ENCODE measurements around the gene KRT31.
"Not testable (repeated sequence)": the region's sequence is repeated elsewhere in the genome, so short reads cannot be mapped to it uniquely, and the experiment has no call there.

The KRT31 gene
- total RNA-seq: 0 reads per million in 2 donors

DNA sequence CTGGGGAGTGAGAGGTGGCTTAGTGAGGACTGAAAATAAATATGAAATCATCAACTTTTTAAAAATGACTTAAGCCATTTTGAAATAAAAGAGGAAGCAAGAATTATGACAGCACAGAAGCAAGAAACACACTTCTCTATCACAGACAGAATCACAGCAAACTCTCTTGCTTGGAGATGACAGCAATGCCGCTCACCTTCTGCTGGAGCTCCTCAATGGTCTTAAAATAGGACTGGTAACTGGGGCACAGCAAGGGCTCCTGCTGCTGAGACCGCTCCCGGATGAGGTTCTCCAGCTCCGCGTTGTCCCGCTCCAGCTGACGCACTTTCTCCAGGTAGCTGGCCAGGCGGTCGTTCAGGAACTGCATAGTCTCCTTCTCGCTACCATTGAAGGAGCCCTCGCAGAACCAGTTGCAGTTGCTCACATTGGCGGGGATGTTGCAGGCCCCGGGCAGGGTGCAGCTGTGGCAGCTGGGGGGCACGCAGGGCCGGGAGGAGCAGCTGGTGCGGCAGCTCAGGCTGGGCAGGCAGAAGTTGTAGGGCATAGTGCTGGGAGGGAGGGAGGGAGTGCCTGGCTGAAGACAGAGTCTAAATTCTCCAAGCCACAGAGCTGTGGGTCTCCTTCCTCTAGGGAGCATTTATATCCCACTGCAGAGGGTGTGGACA lies at the start of gene KRT31:
Gene KRT31, minus strand, starts transcription at position 613 of the 665 bp plus-strand sequence. Its CDS starts 69 bp downstream, at position 544.
- DNase-seq: no peak

DNA sequence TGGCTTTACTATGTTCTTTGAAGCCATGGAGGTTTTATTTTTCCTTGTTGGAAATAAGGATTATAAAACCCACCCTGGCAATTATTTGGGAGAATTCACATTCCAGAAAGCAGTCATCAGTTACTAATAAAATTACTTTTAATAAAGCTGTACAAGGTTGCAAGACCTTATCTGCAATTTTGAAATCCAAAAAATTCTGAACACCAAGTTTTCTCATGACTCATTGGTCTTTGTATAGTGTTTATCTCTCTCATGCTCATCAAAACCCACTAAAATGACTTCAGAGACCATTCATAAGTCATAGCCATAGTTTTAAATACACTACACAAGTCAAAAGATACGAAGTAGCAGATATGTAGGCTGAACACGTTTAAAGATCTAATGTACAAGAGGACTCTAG lies 49.4 kb upstream of the KRT31 start:
- DNase-seq: no peak

DNA sequence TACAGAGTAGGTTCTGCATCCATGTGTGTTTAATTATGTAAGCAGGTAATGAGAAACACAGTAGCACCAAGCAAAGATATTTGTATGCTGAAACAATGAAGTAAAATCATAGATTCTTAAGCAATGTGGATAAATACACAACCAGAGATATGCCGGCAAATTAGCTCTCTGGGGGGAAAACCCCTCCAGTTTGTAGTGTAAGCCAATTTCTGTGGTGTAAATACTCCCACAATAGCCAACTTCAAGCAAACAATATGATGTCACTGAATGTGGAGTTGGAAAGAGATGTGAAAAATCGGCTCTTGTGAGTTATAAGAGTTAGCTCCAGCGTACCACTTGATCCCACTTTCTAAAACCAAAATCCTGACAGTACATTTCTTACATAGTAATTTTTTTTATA lies 47.2 kb upstream of the KRT31 start:
- DNase-seq: no peak

DNA sequence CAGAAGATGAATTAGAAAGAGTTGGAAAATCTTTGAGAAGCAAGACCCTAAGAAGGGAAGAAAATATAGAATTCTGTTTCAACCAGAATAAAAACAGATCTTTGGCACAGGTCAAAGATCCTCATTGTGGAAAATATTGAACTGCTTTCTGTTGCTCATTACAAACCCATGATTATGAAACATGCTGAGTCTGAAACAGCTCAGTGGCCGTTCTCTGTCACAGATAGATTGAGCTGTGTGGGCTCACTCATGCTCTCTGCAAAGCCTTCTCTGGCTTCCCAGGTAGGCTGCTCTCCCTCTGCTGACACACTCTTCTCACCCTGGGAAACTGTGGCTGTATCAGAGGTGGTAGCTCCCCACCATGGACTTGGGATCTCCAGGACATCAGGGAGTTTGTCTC lies 46.8 kb upstream of the KRT31 start:
- no peak for DNase-seq

DNA sequence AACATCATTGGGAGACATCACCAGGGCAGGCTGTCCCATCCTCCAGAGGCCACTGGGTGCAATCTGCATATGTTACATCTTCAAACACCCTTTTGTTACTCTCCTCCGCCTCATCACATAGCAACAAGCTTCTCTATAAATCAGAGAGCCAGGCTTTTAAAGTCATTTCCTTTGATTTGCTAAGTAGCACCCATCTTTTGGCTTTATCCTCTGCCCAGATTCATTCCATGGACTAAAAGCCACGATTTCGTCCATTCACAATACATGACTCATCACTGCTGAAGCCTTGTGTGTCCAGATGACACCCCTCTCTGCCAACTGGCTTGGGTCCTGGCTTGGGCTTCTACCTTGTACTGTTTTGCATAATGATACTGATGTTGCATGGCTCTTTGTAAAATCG lies 45.3 kb upstream of the KRT31 start:
- no peak for DNase-seq

DNA sequence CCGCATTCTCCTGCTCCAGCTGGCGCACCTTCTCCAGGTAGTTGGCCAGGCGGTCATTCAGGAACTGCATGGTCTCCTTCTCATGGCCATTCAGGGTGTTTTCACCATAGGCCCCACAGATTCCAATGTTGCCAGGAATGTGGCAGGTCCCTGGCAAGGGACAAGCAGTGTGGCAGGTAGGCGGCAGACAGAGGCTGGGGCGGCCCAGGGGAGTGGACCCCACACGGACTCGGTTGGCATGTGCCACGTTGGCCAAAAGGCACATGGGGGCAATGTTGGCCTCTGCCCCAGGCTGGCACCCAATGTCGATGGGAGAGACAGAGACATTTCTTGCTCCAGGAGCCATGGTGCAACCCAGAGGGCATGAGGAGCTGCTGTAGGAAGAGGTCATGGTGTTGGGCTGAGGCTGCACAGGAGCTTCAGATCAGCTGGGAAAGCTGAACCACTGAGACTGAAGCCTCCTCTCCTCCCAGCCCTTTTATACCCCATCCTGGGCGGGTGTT lies 43.2 kb upstream of the KRT31 start, which contains the start of gene KRT38:
Gene KRT38, minus strand, starts transcription at position 453 of the 503 bp plus-strand sequence. Its CDS starts 62 bp downstream, at position 391.
- DNase-seq: no peak

DNA sequence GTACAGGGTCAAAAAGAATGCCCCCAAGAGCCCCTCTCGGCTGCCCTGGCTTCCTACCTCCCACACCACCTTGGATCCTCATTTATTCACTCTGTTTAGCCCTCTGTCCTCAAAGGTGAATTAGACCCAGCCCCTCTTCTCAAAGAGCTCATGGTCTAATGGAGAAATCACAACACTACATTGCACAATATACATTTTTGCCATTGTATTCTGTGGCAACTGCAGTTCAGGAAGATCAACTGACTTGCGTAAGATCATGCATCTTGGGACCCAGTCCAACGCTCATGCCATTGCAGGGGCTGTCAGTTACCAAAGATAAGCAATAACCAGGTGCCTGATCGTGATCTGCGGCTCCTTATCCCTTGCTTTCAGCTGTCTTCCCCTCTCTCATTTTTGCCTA lies 42.0 kb upstream of the KRT31 start:
- DNase-seq: no peak

DNA sequence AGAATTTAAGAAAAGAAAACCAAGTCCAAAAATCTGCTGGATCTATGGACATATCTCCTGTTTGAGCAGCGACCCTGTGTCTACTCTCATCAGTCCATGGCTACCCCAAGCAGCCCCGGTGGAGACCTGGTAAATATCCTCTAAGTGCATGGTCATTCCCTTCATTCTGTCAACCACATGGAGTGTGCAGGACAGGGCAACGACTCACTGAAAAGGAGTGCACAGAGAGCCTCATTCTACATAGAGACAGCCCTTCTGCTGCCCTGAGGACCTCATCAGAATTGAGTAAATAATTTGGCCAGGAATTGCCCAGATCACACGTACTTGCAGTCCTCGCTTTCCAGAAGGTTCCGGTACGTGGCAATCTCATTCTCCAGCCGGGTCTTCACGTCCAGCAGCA lies 40.4 kb upstream of the KRT31 start:
- DNase-seq: no peak

DNA sequence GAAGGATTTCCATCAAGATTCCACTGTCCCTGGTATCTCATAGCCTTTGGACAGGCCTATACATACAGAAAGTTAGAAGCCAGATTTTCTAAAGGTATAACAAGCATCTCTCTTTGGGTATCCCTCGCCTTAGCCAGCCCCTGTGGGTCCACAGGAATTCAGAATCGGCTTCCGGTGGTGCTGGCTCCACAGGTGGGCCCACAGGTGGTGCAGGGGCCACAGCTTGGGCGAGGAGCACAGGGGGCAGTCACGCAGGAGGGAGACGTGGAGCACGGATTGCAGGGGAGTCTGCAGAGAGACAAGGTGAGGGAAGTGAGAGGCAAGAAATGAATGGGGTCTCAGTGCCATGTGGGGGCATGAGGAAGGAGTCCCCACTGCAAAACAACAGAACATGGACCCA lies 39.8 kb upstream of the KRT31 start:
- DNase-seq: no peak

DNA sequence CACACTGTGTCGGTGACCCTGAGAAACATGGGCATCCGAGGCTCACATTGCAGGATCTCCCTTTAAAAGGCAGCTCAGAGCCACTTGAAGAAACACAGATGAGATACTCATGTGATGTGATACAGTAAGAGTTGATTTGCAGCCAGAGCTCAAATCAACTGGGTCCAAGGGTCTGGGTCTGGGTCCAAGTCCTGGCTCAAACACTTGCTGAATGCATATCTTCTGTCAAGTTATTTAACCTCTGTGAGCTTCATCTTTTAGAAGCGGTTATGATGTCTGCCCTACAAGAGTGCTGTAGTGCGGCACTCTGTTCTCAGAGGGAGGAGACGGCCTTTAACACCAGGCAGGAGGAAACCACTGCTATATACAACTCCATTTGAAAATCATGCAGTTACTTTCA lies 37.0 kb upstream of the KRT31 start:
- no peak for DNase-seq

DNA sequence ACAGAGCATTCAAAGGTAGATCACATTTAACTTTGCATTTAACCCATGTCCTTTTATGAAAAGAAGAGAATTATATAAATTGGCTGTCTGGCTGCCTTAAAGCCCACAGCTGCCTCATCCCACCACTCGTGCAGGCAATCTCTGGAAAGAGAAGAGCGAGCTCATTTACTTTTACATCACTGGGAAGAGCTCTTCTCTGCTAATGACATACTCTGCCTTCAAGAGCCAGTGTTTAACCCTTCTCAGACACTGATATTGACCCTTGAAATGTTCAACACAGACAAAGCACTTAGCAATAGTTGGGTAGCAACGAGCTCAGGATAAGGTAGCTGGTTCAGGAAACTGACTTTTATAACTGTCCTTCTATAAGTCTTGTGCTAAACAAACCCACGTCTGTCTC lies 36.6 kb upstream of the KRT31 start:
- no peak for DNase-seq

DNA sequence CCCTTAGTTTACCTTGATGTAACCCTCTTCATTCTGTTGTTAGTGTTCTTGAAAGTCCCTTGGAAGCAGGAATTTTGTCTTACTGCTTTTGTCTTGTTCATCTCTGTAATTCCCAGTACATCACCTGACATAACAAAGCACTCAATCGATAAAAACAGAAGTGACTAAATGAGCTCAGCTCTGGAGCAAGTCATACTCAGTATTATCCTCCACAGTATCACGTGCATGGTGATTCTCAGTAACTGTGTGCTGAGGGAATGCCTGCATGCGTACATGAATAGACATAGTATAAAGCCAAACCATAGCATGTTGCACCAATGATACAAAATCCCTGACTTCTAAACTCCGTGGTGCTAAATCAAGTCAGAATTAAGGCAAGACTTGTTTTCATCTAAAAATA lies 36.2 kb upstream of the KRT31 start:
- no peak for DNase-seq

DNA sequence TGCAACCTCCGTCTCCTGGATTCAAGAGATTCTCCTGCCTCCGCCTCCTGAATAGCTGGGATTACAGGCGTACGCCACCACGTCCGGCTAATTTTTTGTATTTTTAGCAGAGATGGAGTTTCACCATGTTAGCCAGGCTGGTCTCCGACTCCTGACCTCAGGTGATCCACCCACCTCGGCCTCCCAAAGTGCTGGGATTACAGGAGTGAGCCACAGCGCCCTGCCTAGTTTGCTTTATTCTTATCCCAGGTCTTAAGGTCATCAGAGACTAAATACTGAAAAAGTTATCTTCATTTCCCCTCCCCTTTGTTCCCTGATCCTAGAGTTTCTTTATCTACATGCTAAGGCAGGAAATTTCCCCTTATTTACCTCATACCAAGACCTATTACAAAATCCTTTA lies 33.0 kb upstream of the KRT31 start:
- DNase-seq: not testable (repeated sequence)

DNA sequence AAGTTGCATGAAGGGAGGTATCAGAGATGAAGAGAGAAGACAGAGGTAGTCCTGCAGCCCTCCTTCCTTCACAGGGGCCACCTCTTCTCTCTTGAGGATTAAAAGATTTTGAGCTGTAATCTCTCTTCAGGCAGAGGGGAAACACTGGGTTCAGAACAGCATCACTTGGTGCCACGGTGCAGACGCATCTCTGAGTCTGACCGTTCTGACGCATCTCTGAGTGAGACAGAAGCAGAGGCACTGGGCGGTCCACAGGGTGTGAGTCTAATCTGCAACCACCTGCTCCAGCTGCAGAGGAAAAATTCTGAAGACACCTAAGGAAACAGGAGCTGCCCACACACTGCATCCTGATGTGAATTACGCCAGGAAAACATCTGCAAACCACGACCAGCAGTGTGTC lies 32.3 kb upstream of the KRT31 start:
- no peak for DNase-seq

DNA sequence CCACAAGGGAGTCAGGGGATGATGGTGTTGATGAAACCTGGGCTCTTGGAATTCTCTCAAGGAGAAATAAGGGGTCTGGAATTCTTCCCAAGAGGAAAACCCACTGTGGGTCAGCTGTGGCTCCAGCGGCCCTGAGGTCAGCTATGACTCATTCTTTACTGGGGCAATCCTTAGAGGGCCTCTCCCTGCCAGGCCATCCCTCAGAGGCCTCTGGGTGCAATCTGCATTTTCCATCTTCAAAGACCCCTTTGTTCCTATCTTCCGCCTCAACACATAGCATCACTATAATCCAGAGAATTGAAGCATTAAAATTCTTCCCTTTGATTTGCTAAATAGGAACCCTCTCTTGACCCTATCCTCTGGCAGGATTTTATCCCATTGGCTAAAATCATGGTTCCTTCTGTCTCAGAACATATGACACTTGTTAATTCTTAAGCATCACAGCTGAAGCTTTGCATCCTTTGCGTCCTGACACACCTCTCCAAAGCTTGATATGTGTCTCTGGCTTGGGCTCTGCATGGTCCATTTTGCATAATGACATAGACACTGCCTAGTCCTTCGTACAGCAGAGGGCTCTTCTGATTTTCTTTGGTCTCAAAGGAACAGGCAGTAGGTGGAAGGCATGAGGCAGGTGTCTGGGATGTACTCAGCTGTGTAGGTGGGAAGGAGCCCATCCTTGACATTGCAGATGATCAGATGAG lies 31.3 kb upstream of the KRT31 start:
- DNase-seq: no peak

DNA sequence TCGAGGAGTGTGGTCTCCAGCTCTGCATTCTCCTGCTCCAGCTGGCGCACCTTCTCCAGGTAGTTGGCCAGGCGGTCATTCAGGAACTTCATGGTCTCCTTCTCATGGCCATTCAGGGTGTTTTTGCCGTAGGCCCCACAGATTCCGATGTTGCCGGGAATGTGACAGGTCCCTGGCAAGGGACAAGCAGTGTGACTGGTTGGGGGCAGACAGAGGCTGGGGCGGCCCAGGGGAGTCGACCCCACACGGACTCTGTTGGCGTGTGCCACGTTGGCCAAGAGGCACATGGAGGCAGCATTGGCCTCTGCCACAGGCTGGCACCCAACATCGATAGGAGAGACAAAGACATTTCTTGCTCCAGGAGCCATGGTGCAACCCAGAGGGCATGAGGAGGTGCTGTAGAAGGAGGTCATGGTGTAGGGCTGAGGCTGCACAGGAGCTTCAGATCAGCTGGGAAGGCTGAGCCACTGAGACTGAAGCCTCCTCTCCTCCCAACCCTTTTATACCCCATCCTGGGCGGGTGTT lies 26.8 kb upstream of the KRT31 start, which contains the start of gene KRT37:
Gene KRT37, minus strand, starts transcription at position 475 of the 525 bp plus-strand sequence. Its CDS starts 62 bp downstream, at position 413.
- DNase-seq: no peak

DNA sequence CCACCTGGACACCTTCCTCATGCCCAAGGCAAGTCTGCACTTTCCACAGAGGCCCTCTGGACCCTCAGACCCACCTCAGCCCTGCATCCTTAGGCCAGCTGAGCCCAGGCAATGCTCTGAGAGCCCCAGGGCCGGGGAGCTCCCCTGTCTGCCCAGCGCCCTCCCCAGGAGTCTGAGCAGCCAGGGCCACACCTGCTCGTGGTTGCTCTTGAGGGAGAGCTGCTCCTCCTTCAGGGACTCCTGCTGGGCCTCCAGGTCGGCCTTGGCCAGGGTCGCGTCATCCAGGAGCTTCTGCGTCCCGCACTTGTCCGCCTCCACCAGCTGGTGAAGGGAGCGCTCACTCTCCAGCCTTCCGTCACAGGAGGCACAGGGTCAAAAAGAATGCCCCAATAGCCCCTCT lies 25.2 kb upstream of the KRT31 start:
- DNase-seq: not testable (repeated sequence)

DNA sequence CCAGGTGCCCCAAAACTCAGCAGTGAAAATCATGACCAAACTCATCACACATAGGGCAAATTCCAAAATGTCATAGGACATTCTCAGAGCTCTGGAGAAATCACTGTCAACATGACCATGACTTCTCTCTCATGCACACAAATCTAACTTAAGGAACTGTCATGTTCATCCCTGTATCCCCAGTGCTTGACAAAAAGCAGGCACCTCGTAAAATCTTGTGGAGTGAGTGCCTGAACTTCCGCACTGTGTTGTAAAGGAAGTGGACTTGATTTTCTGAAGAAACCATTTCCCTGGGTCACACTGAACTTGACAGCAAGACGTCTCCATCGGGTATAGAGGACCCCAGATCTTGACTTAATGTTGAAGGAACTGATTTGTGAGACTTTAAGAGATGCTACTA lies 24.2 kb upstream of the KRT31 start:
- DNase-seq: no peak

DNA sequence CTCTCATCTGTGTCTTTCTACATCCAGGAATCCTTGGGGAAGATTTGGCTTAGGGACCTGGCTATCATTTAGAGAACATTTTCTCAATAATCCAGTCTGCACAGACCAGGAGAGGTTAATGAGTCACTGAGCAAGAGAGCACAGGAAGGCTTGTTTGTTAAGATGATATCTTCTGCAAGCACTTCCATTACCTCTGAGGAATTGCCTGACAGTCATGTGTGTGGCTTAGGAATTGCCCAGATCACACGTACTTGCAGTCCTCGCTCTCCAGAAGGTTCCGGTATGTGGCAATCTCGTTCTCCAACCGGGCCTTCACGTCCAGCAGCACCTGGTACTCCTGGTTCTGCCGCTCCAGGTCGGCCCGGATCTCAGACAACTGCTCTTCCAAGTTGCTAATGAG lies 23.7 kb upstream of the KRT31 start:
- no peak for DNase-seq

DNA sequence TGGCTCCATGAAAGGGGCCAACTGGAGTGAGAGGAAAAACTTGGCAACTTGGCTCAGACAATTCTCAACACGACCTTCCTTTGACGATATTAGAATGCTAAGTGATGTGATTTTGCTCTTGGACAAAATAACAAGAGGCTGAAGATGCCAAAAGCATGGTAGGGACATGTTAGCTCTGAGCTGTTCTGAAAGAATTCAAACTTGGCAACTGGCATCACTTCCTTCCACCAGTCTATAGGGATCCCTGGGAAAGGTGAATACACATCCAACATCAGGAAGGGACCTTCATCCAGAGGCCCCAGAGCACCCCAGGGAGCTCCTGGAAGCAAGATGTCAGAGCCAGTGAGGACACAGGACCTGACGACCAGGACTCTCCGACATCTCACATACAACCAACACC lies 22.7 kb upstream of the KRT31 start:
- DNase-seq: no peak

DNA sequence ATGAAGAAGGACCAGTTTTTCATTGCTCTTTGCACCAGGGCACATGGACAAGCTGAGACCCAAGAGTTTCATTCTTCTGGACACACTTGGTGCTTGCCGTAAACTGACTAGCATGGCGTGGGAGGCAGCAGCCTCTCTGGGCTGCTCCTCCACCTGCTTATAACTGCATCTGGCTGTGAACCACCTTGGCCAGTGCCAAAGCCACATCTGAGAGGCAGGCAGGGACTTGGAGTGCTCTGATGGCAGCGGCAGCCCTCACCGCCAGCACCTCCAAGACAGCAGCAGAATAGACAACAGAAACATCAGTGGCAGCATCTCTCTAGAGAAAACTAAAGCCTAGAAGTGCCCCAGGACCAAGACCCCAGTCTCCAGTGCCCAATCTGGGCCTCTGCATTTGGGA lies 22.3 kb upstream of the KRT31 start:
- no peak for DNase-seq

DNA sequence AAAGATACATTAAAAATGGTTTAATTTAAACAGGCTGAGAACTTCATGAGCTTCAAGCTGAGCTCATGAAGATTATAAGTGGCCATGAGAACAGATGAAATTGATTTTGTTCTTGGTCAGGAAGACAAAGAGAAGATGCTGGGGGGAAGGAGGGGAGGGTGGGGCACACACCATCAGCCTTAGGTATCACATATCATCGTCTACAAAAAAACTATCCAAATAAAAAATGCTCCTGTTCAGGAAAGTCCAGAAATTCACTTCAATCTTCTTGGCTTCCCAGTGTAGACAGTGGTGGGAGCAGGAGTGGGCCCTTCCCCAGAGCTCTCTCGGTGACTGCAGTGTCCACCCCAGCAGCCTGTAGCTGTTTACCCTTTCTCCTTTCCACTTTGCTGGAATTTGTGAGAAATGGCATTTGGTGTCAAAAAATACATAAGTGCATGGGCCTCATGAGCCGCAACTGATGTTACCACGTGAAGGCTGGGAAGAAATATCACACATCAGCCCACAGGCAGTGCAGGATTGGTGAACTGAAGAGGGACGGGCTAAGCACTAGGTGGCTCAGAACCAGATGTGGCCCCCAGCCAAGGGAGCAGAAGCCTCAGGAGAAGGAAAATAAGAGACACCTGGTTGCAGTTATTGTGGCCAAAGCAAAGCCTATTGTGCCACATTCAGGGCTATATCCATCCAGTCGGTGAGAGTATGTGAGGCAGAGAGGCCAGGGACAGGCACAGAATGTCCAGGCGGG lies 20.9 kb upstream of the KRT31 start:
- DNase-seq: no peak

DNA sequence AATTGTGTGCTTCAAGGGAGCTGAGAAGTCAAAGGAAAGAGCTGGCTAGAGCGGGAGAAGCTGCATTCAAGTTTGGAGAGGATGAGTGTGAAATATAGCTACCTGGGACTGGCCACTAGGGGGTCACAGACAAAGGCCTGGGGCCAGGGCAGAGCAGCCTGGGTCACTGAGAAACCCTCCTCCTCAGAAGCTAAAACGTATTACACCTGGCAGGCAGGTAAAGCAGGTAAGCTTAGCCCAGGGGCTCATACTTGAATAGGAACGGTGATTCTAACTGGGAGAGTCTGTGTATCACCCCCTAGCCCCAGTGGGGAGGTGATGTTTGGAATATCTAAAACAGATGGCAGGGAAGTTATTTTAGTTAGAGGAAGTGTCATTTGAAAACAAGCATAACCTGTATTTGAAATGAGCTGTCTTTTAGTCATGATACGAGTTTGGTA lies 20.2 kb upstream of the KRT31 start:
- DNase-seq: no peak

All from T-helper 9 cell (primary cell).